ENCODE results near the gene GINS2.

- no peak for TF ChIP-seq ARNTL (CRISPR knock-in tag; IDR thresholded peaks at IDR 0.05; ENCODE audit: borderline replicate concordance, low read depth)
- no peak for TF ChIP-seq CREB5 (CRISPR knock-in tag; IDR thresholded peaks at IDR 0.05; ENCODE audit: low read depth)
- no peak for TF ChIP-seq PPARA (CRISPR knock-in tag; IDR thresholded peaks at IDR 0.05; ENCODE audit: borderline replicate concordance)
- no peak for TF ChIP-seq RARB (CRISPR knock-in tag; IDR thresholded peaks at IDR 0.05)
- no peak for TF ChIP-seq BACH2 (CRISPR knock-in tag; IDR thresholded peaks at IDR 0.05; ENCODE audit: borderline replicate concordance)
- TF ChIP-seq PATZ1 (CRISPR knock-in tag; IDR thresholded peaks at IDR 0.05; ENCODE audit: borderline replicate concordance): no peak
- no peak for TF ChIP-seq ZFP30 (CRISPR knock-in tag; IDR thresholded peaks at IDR 0.05)
- TF ChIP-seq TCF4 (CRISPR knock-in tag; IDR thresholded peaks at IDR 0.05; ENCODE audit: borderline replicate concordance): no peak
- TF ChIP-seq POU6F1 (CRISPR knock-in tag; IDR thresholded peaks at IDR 0.05; ENCODE audit: borderline replicate concordance, low read depth): no peak
- no peak for TF ChIP-seq ZFP3 (CRISPR knock-in tag; IDR thresholded peaks at IDR 0.05)
- TF ChIP-seq TOX (CRISPR knock-in tag; IDR thresholded peaks at IDR 0.05; ENCODE audit: borderline replicate concordance): no peak
- no peak for TF ChIP-seq ISL1 (CRISPR knock-in tag; IDR thresholded peaks at IDR 0.05)
Measured at GRCh38 chr16:85643631-85644030, 45.1 kb downstream of the GINS2 start.
